ENCODE results near the gene LMLN. TPM values are rescaled to one million over a fixed set of nuclear protein-coding genes. Genes with fewer than 3 reads are reported as not detected.

The LMLN gene
- total RNA-seq, 2 experiments from 2014 or later = 0.50 to 6.2 TPM

- ChIA-PET POLR2A (interaction anchor here (0.6 to 1.2 kb wide), 2 partner anchors 13 to 150 kb away, joined by 3 read pairs; no protein-coding TSS in a partner anchor), CTCF (ENCODE audit: unreplicated experiment) (no interaction called here)
- H3K79me2 ChIP-seq (ENCODE audit: insufficient read depth, low read depth, low read length) = no peaks in the 10 kb centered on the region; the same call in 1 of the 2 replicates
- H3K9me2 ChIP-seq (ENCODE audit: insufficient read depth, low read length) = no peaks in the 10 kb centered on the region
- H3K27ac ChIP-seq (ENCODE audit: low read depth, low read length, poor library complexity, severe bottlenecking) = no peak overlapping the region
- H4K20me1 ChIP-seq (ENCODE audit: insufficient read depth, low read length) = no peaks in the 10 kb centered on the region
- no peak overlapping the region for H2AFZ ChIP-seq (ENCODE audit: low read length)
- H3K9me3 ChIP-seq (ENCODE audit: low read length) = 0 out of 2 replicates have a peak, but pooled peaks cover 3% of the 10 kb centered on the region
- no peak for TF ChIP-seq EZH2phosphoT487 (IDR thresholded peaks at IDR 0.05; ENCODE audit: borderline replicate concordance, low read depth, low read length)
- no peak for TF ChIP-seq CTCF (conservative IDR thresholded peaks at IDR 0.05; ENCODE audit: low read length)
- DNase-seq (ENCODE audit: low spot score) = no peak
- intact Hi-C loops (cut with micrococcal nuclease; ENCODE audit: unreplicated experiment) = no loop called here
- H3K4me2 ChIP-seq (ENCODE audit: low read length) = no peak overlapping the region
- BruUV-seq (replicated peaks) = no TSS peak
- H3K36me3 ChIP-seq (ENCODE audit: insufficient read depth, low read length) = no peaks in the 10 kb centered on the region
- peaks cover under 1% of the 10 kb centered on the region for H3K4me1 ChIP-seq (ENCODE audit: insufficient read depth, low read length, poor library complexity, severe bottlenecking)
- no peak overlapping the region for H3K4me3 ChIP-seq (ENCODE audit: low read depth, low read length, poor library complexity, severe bottlenecking)
Observed at GRCh38 chr3:198093112-198093679, 133.2 kb downstream of the LMLN start.

Small RNAs within 50 kb of the gene (small RNA-seq; reads per million reads assigned to genes)
- gene RNU6-621P (not detected), gene RNU6-821P (not detected)

Other genes starting within 250 kb of the LMLN start
- gene RUBCN, start 223.3 kb upstream of the LMLN start, total RNA-seq (2014; rRNA removed; shearing (Covaris generic)) = 37.1 and 45.1 TPM in 2 replicates
- gene RUBCN, start 223.3 kb upstream of the LMLN start, total RNA-seq (2022) = 48.4 and 56.7 TPM in 2 replicates
- gene FYTTD1, start 210.3 kb upstream of the LMLN start, total RNA-seq (2014; rRNA removed; shearing (Covaris generic)) = 47.6 and 63.8 TPM in 2 replicates
- gene FYTTD1, start 210.3 kb upstream of the LMLN start, total RNA-seq (2022) = 49.2 and 57.8 TPM in 2 replicates
- 39.0 and 44.2 TPM in 2 replicates for gene LRCH3, start 169.0 kb upstream of the LMLN start, total RNA-seq (2014; rRNA removed; shearing (Covaris generic))
- gene LRCH3, start 169.0 kb upstream of the LMLN start, total RNA-seq (2022) = 52.6 and 53.0 TPM in 2 replicates
- 846 and 968 TPM in 2 replicates for gene RPL35A, start 10.0 kb upstream of the LMLN start, total RNA-seq (2014; rRNA removed; shearing (Covaris generic))
- gene RPL35A, start 10.0 kb upstream of the LMLN start, total RNA-seq (2022) = 1,146 and 1,184 TPM in 2 replicates

Measured in OCI-LY7 (cell line).